ENCODE data around the gene COL23A1.

COL23A1 gene

GRCh38 chr5:178624631-178625546, 34.7 kb upstream of the COL23A1 start:
- DNase-seq (ENCODE audit: low spot score) = no peak

GRCh38 chr5:178622679-178623247, 32.6 kb upstream of the COL23A1 start:
- H3K36me3 ChIP-seq (replicated peaks in 1 of 2; ENCODE audit: control insufficient read depth in 2 of 2, insufficient read depth in 2 of 2, low read length in 2 of 2) = peaks cover 8 to 58% of the 10 kb centered on the region in 2 donors

More at GRCh38 chr5:178624631-178625546, 34.7 kb upstream of the COL23A1 start:
- Histone ChIP-seq H4K91ac (ENCODE audit: low read depth, low read length, poor library complexity) (no peak overlapping the region), H3K27ac (replicated peaks; ENCODE audit: low read length) (no peak overlapping the region), H3K4ac (ENCODE audit: low read length) (no peak overlapping the region), H3K18ac (ENCODE audit: low read length) (no peak overlapping the region), H2BK15ac (ENCODE audit: low read length) (no peak overlapping the region), H3K9me3 (replicated peaks in 1 of 2; ENCODE audit: control insufficient read depth in 2 of 2, insufficient read depth in 1 of 2, low read depth in 1 of 2, low read length in 2 of 2) (peaks cover 1 to 18% of the 10 kb centered on the region in 2 donors), H3K14ac (ENCODE audit: low read length) (no peak overlapping the region), H3K23ac (ENCODE audit: low read depth, low read length, poor library complexity) (no peak overlapping the region), H3K4me2 (ENCODE audit: insufficient read depth, low read length, poor library complexity, severe bottlenecking) (peak overlapping the region; percentile 59), H2BK120ac (ENCODE audit: low read depth, low read length) (no peak overlapping the region), H3K4me1 (ENCODE audit: control insufficient read depth in 2 of 2, insufficient read depth in 1 of 2, low read depth in 1 of 2, low read length in 2 of 2) (peaks cover 2 to 7% of the 10 kb centered on the region in 2 donors), H2BK5ac (ENCODE audit: low read length) (no peak overlapping the region), H4K8ac (ENCODE audit: low read depth, low read length) (no peak overlapping the region), H3K27me3 (ENCODE audit: control insufficient read depth in 3 of 3, insufficient read depth in 3 of 3, low read depth in 1 of 3, low read length in 3 of 3) (no peaks in the 10 kb centered on the region), H2BK12ac (ENCODE audit: low read length) (no peak overlapping the region), H3K4me3 (ENCODE audit: low read length in 2 of 2) (peak overlapping the region in 1 of 2 donors; percentile 97), H3K79me1 (ENCODE audit: low read depth, low read length) (peaks cover 2% of the 10 kb centered on the region), H3K9ac (ENCODE audit: low read depth, low read length, poor library complexity) (no peak overlapping the region), H2AK5ac (ENCODE audit: low read depth, low read length) (no peak overlapping the region), H2AFZ (ENCODE audit: low read length) (peak overlapping the region; percentile 26), H3K36me3 (replicated peaks in 1 of 2; ENCODE audit: control insufficient read depth in 2 of 2, insufficient read depth in 2 of 2, low read length in 2 of 2) (peaks cover 3 to 37% of the 10 kb centered on the region in 2 donors)
- WGBS, 2 donors (ENCODE audit: extremely low coverage in 2 of 2, insufficient read length in 2 of 2, insufficient replicate concordance in 1 of 2) = no CpG with 5 or more reads among the region's 15 CpGs

GRCh38 chr5:178619390-178619789, 29.2 kb upstream of the COL23A1 start:
- Histone ChIP-seq H2AFZ (ENCODE audit: low read length) (no peak overlapping the region), H2BK5ac (ENCODE audit: low read length) (no peak overlapping the region), H3K27me3 (ENCODE audit: control insufficient read depth in 3 of 3, insufficient read depth in 3 of 3, low read depth in 1 of 3, low read length in 3 of 3) (no peaks in the 10 kb centered on the region), H2BK15ac (ENCODE audit: low read length) (no peak overlapping the region), H3K23ac (ENCODE audit: low read depth, low read length, poor library complexity) (no peak overlapping the region), H3K18ac (ENCODE audit: low read length) (no peak overlapping the region), H3K14ac (ENCODE audit: low read length) (no peak overlapping the region), H3K4ac (ENCODE audit: low read length) (no peak overlapping the region), H3K4me1 (ENCODE audit: control insufficient read depth in 2 of 2, insufficient read depth in 1 of 2, low read depth in 1 of 2, low read length in 2 of 2) (peaks cover 0 to 2% of the 10 kb centered on the region in 2 donors), H4K8ac (ENCODE audit: low read depth, low read length) (no peak overlapping the region), H3K9ac (ENCODE audit: low read depth, low read length, poor library complexity) (no peak overlapping the region), H3K9me3 (replicated peaks in 1 of 2; ENCODE audit: control insufficient read depth in 2 of 2, insufficient read depth in 1 of 2, low read depth in 1 of 2, low read length in 2 of 2) (peaks cover 0 to 11% of the 10 kb centered on the region in 2 donors), H3K27ac (replicated peaks; ENCODE audit: low read length) (no peak overlapping the region), H3K79me1 (ENCODE audit: low read depth, low read length) (no peaks in the 10 kb centered on the region), H2AK5ac (ENCODE audit: low read depth, low read length) (no peak overlapping the region), H3K36me3 (replicated peaks in 1 of 2; ENCODE audit: control insufficient read depth in 2 of 2, insufficient read depth in 2 of 2, low read length in 2 of 2) (peaks cover 14 to 92% of the 10 kb centered on the region in 2 donors), H4K91ac (ENCODE audit: low read depth, low read length, poor library complexity) (no peak overlapping the region), H2BK12ac (ENCODE audit: low read length) (no peak overlapping the region), H3K4me2 (ENCODE audit: insufficient read depth, low read length, poor library complexity, severe bottlenecking) (no peak overlapping the region), H2BK120ac (ENCODE audit: low read depth, low read length) (no peak overlapping the region), H3K4me3 (ENCODE audit: low read length in 2 of 2) (no peak overlapping the region)
- WGBS, 2 donors (ENCODE audit: extremely low coverage in 2 of 2, insufficient read length in 2 of 2, insufficient replicate concordance in 1 of 2) = no CpG with 5 or more reads among the region's 1 CpG
- DNase-seq (ENCODE audit: low spot score) = no peak

More at GRCh38 chr5:178622679-178623247, 32.6 kb upstream of the COL23A1 start:
- H3K14ac ChIP-seq (ENCODE audit: low read length) = no peak overlapping the region
- no peak overlapping the region for H3K4me2 ChIP-seq (ENCODE audit: insufficient read depth, low read length, poor library complexity, severe bottlenecking)
- H2BK120ac ChIP-seq (ENCODE audit: low read depth, low read length) = no peak overlapping the region
- H3K4me1 ChIP-seq (ENCODE audit: control insufficient read depth in 2 of 2, insufficient read depth in 1 of 2, low read depth in 1 of 2, low read length in 2 of 2) = peaks cover 2 to 7% of the 10 kb centered on the region in 2 donors
- no peak overlapping the region for H3K23ac ChIP-seq (ENCODE audit: low read depth, low read length, poor library complexity)
- no peak overlapping the region for H3K4ac ChIP-seq (ENCODE audit: low read length)
- H3K18ac ChIP-seq (ENCODE audit: low read length) = no peak overlapping the region
- no peak overlapping the region for H3K27ac ChIP-seq (replicated peaks; ENCODE audit: low read length)
- H3K79me1 ChIP-seq (ENCODE audit: low read depth, low read length) = peaks cover 2% of the 10 kb centered on the region
- H3K9me3 ChIP-seq (replicated peaks in 1 of 2; ENCODE audit: control insufficient read depth in 2 of 2, insufficient read depth in 1 of 2, low read depth in 1 of 2, low read length in 2 of 2) = peaks cover 1 to 18% of the 10 kb centered on the region in 2 donors
- no peaks in the 10 kb centered on the region for H3K27me3 ChIP-seq (ENCODE audit: control insufficient read depth in 3 of 3, insufficient read depth in 3 of 3, low read depth in 1 of 3, low read length in 3 of 3)
- H2BK12ac ChIP-seq (ENCODE audit: low read length) = no peak overlapping the region
- no peak for DNase-seq (ENCODE audit: low spot score)
- H4K91ac ChIP-seq (ENCODE audit: low read depth, low read length, poor library complexity) = no peak overlapping the region
- no peak overlapping the region for H2AK5ac ChIP-seq (ENCODE audit: low read depth, low read length)
- H3K4me3 ChIP-seq (ENCODE audit: low read length in 2 of 2) = no peak overlapping the region
- H2BK5ac ChIP-seq (ENCODE audit: low read length) = no peak overlapping the region
- no peak overlapping the region for H3K9ac ChIP-seq (ENCODE audit: low read depth, low read length, poor library complexity)
- no peak overlapping the region for H2AFZ ChIP-seq (ENCODE audit: low read length)
- H4K8ac ChIP-seq (ENCODE audit: low read depth, low read length) = no peak overlapping the region
- H2BK15ac ChIP-seq (ENCODE audit: low read length) = no peak overlapping the region
- WGBS, 2 donors (ENCODE audit: extremely low coverage in 2 of 2, insufficient read length in 2 of 2, insufficient replicate concordance in 1 of 2) = no CpG with 5 or more reads among the region's 4 CpGs

GRCh38 chr5:178612299-178612698, 22.1 kb upstream of the COL23A1 start:
- no peaks in the 10 kb centered on the region for H3K4me1 ChIP-seq (ENCODE audit: control insufficient read depth in 2 of 2, insufficient read depth in 1 of 2, low read depth in 1 of 2, low read length in 2 of 2)
- H2BK5ac ChIP-seq (ENCODE audit: low read length) = no peak overlapping the region
- no peak overlapping the region for H2BK15ac ChIP-seq (ENCODE audit: low read length)
- DNase-seq (ENCODE audit: low spot score) = no peak
- no peak overlapping the region for H3K27ac ChIP-seq (replicated peaks; ENCODE audit: low read length)
- no peak overlapping the region for H3K4ac ChIP-seq (ENCODE audit: low read length)
- no CpG with 5 or more reads among the region's 7 CpGs for WGBS, 2 donors (ENCODE audit: extremely low coverage in 2 of 2, insufficient read length in 2 of 2, insufficient replicate concordance in 1 of 2)
- H3K9ac ChIP-seq (ENCODE audit: low read depth, low read length, poor library complexity) = no peak overlapping the region
- H2AK5ac ChIP-seq (ENCODE audit: low read depth, low read length) = no peak overlapping the region
- H2BK120ac ChIP-seq (ENCODE audit: low read depth, low read length) = no peak overlapping the region
- no peak overlapping the region for H4K91ac ChIP-seq (ENCODE audit: low read depth, low read length, poor library complexity)
- H3K23ac ChIP-seq (ENCODE audit: low read depth, low read length, poor library complexity) = no peak overlapping the region
- H3K9me3 ChIP-seq (replicated peaks in 1 of 2; ENCODE audit: control insufficient read depth in 2 of 2, insufficient read depth in 1 of 2, low read depth in 1 of 2, low read length in 2 of 2) = peaks cover 0 to 27% of the 10 kb centered on the region in 2 donors
- H3K36me3 ChIP-seq (replicated peaks in 1 of 2; ENCODE audit: control insufficient read depth in 2 of 2, insufficient read depth in 2 of 2, low read length in 2 of 2) = peaks cover 12 to 96% of the 10 kb centered on the region in 2 donors
- no peaks in the 10 kb centered on the region for H3K79me1 ChIP-seq (ENCODE audit: low read depth, low read length)
- H3K14ac ChIP-seq (ENCODE audit: low read length) = no peak overlapping the region
- H3K27me3 ChIP-seq (ENCODE audit: control insufficient read depth in 3 of 3, insufficient read depth in 3 of 3, low read depth in 1 of 3, low read length in 3 of 3) = no peaks in the 10 kb centered on the region
- H3K4me3 ChIP-seq (ENCODE audit: low read length in 2 of 2) = no peak overlapping the region
- no peak overlapping the region for H2BK12ac ChIP-seq (ENCODE audit: low read length)
- no peak overlapping the region for H2AFZ ChIP-seq (ENCODE audit: low read length)
- H4K8ac ChIP-seq (ENCODE audit: low read depth, low read length) = no peak overlapping the region
- no peak overlapping the region for H3K4me2 ChIP-seq (ENCODE audit: insufficient read depth, low read length, poor library complexity, severe bottlenecking)
- H3K18ac ChIP-seq (ENCODE audit: low read length) = no peak overlapping the region

Data from neuronal stem cell (in vitro differentiated cells).